Kidney (tissue), 14 donors: ENCODE data around the gene KLHL6. TPM values are rescaled to one million over a fixed set of nuclear protein-coding genes. Genes with fewer than 3 reads are reported as not detected.
A peak's percentile ranks its signal among the peaks of the same experiment; 100 is the strongest.

ENCODE experiments used
- DNase-seq, 5 donors: peaks; one replicate each; pipeline ENCODE4 v3.0.0-alpha.2; 2013 to 2020
- FAIRE-seq: peaks from 2 replicates; lab custom pipeline; 2012; peaks lifted over from hg19 to GRCh38; lab: Jason Lieb, UNC
- H3K27ac ChIP-seq, 2 donors: one replicate each; pipeline ENCODE4 v1.7.0; 2013; ENCODE audit warnings: low read depth in 2 of 2, low read length in 2 of 2, inconsistent platforms in 1 of 2
- H3K27me3 ChIP-seq: one replicate; pipeline ENCODE4 v1.7.1; 2013; ENCODE audit warnings: low read length, inconsistent platforms; ENCODE audit not compliant: control insufficient read depth, insufficient read depth
- H3K36me3 ChIP-seq, 3 donors: one replicate each; pipeline versions ENCODE4 v1.7.0 to v1.7.1; 2013; ENCODE audit warnings: low read length in 3 of 3, control low read depth in 1 of 3, inconsistent platforms in 1 of 3; ENCODE audit not compliant: insufficient read depth in 3 of 3, control insufficient read depth in 2 of 3
- H3K4me1 ChIP-seq, 3 donors: one replicate each; pipeline versions ENCODE4 v1.7.0 to v1.7.1; 2013; ENCODE audit warnings: low read length in 3 of 3, inconsistent platforms in 1 of 3, low read depth in 1 of 3; ENCODE audit not compliant: control insufficient read depth in 2 of 3, insufficient read depth in 2 of 3
- H3K4me3 ChIP-seq, 3 donors: one replicate each; pipeline versions ENCODE4 v1.7.0 to v1.8.1; 2013; ENCODE audit warnings: low read length in 3 of 3, control low read depth in 1 of 3, inconsistent platforms in 1 of 3
- H3K9ac ChIP-seq, 3 donors: one replicate each; pipeline versions ENCODE4 v1.7.0 to v1.7.1; 2013; ENCODE audit warnings: low read length in 3 of 3, control low read depth in 1 of 3, inconsistent platforms in 1 of 3
- H3K9me3 ChIP-seq, 3 donors: one replicate each; pipeline versions ENCODE4 v1.7.0 to v1.7.1; 2013; ENCODE audit warnings: low read length in 3 of 3, control low read depth in 1 of 3, inconsistent platforms in 1 of 3; ENCODE audit not compliant: control insufficient read depth in 2 of 3, insufficient read depth in 1 of 3
- CTCF ChIP-seq: IDR thresholded peaks from 3 replicates; pipeline ENCODE4 v1.5.1; 2012; ENCODE audit warnings: mild to moderate bottlenecking, moderate library complexity, borderline replicate concordance; ENCODE audit not compliant: insufficient read depth; ENCODE audit errors: extremely low read depth
- intact Hi-C: fragments of 100-400 bp; cut with DNase I; formaldehyde crosslinking; loops from one replicate; pipeline ENCODE4 v1.11.1; 2022
- polyA plus RNA-seq: library from polyadenylated mRNA; stranded (reverse); fragments of 350-450 nt; fragmentation: Illumina TruSeq; extraction: RNeasy Lipid Tissue Mini Kit (QIAGEN cat#74804); gene quantifications from one replicate; pipeline ENCODE4 v1.2.3, GENCODE V29; 2014; ENCODE audit warnings: low read depth, low replicate concordance; ENCODE audit not compliant: insufficient read depth
- total RNA-seq: library from RNA; stranded (reverse); fragmentation: NEBNext Ultra II Directional; extraction: Animal tissue kit (Norgen Biotek cat#: 25700); gene quantifications from one replicate; pipeline ENCODE4 v1.2.1, GENCODE V29; 2021
- donor health status: control.
- donor health status: control.
- donor health status: control.
- donor health status: control.
- donor health status: control.
- donor health status: DM: yes; HTN: yes; CAD: no.
- donor health status: Normal renal cell carcinoma (clear cell type).

Gene KLHL6
- total and polyA plus RNA-seq, 2 donors from 2014 or later: 0.37 to 9.8 TPM

GRCh38 chr3:183454064-183454463 lies 101.4 kb downstream of the KLHL6 start:
- H3K36me3 ChIP-seq: peaks cover 0 to 10% (median 0%) of the 10 kb centered on the region in 3 donors
- FAIRE-seq: no peak
- intact Hi-C loops: no loop called here
- H3K9ac ChIP-seq: no peak overlapping the region
- no peak overlapping the region for H3K4me3 ChIP-seq
- no peak overlapping the region for H3K27ac ChIP-seq
- H3K9me3 ChIP-seq: no peaks in the 10 kb centered on the region
- no peaks in the 10 kb centered on the region for H3K27me3 ChIP-seq
- DNase-seq: no peak
- no peaks in the 10 kb centered on the region for H3K4me1 ChIP-seq
- no peak for TF ChIP-seq CTCF

GRCh38 chr3:183449791-183450190 lies 105.7 kb downstream of the KLHL6 start:
- no peak overlapping the region for H3K9ac ChIP-seq
- H3K9me3 ChIP-seq: no peaks in the 10 kb centered on the region
- peak overlapping the region in 1 of 3 donors; percentile 22 for H3K4me3 ChIP-seq
- peaks cover 0 to 4% (median 0%) of the 10 kb centered on the region in 3 donors for H3K4me1 ChIP-seq
- TF ChIP-seq CTCF: no peak
- H3K27ac ChIP-seq: no peak overlapping the region
- H3K36me3 ChIP-seq: peaks cover 0 to 7% (median 0%) of the 10 kb centered on the region in 3 donors
- H3K27me3 ChIP-seq: no peaks in the 10 kb centered on the region
- FAIRE-seq (no peak), DNase-seq (no peak)
- intact Hi-C loops: no loop called here

- FAIRE-seq: no peak
- no peak overlapping the region for H3K9ac ChIP-seq
- peaks cover 0 to 4% (median 0%) of the 10 kb centered on the region in 3 donors for H3K4me1 ChIP-seq
- intact Hi-C loops: no loop called here
- peak overlapping the region in 1 of 3 donors; percentile 22 for H3K4me3 ChIP-seq
- no peaks in the 10 kb centered on the region for H3K27me3 ChIP-seq
- H3K36me3 ChIP-seq: peaks cover 0 to 7% (median 0%) of the 10 kb centered on the region in 3 donors
- no peaks in the 10 kb centered on the region for H3K9me3 ChIP-seq
- no peak for TF ChIP-seq CTCF
- DNase-seq: peak in 1 of 5 donors; percentile 34
- H3K27ac ChIP-seq: no peak overlapping the region
These were observed 106.1 kb downstream of the KLHL6 start for GRCh38 chr3:183449391-183449790.
